ENCODE data around the gene BCAT1.

BCAT1 gene

GRCh38 chr12:24769682-24770081 lies 179.2 kb downstream of the BCAT1 start:
- TF ChIP-seq CTCF (IDR thresholded peaks at IDR 0.05) = no peak
- H3K4me1 ChIP-seq (ENCODE audit: control insufficient read depth in 1 of 2, insufficient read depth in 1 of 2, low read depth in 1 of 2, low read length in 1 of 2) = no peaks in the 10 kb centered on the region
- no peaks in the 10 kb centered on the region for H3K27me3 ChIP-seq
- H3K36me3 ChIP-seq = no peaks in the 10 kb centered on the region
- H3K27ac ChIP-seq = no peak overlapping the region
- H3K9me3 ChIP-seq = no peaks in the 10 kb centered on the region
- no peak overlapping the region for H3K4me3 ChIP-seq (ENCODE audit: low read depth in 1 of 2, low read length in 1 of 2)

- H3K36me3 ChIP-seq = no peaks in the 10 kb centered on the region
- no peak overlapping the region for H3K27ac ChIP-seq
- no peaks in the 10 kb centered on the region for H3K4me1 ChIP-seq (ENCODE audit: control insufficient read depth in 1 of 2, insufficient read depth in 1 of 2, low read depth in 1 of 2, low read length in 1 of 2)
- TF ChIP-seq CTCF (IDR thresholded peaks at IDR 0.05) = no peak
- no peaks in the 10 kb centered on the region for H3K9me3 ChIP-seq
- H3K4me3 ChIP-seq (ENCODE audit: low read depth in 1 of 2, low read length in 1 of 2) = no peak overlapping the region
- H3K27me3 ChIP-seq = no peaks in the 10 kb centered on the region
Observed at GRCh38 chr12:24768415-24768814, 180.5 kb downstream of the BCAT1 start.

- H3K4me3 ChIP-seq (ENCODE audit: low read depth in 1 of 2, low read length in 1 of 2) = no peak overlapping the region
- H3K27me3 ChIP-seq = no peaks in the 10 kb centered on the region
- H3K9me3 ChIP-seq = no peaks in the 10 kb centered on the region
- no peak for TF ChIP-seq CTCF (IDR thresholded peaks at IDR 0.05)
- no peaks in the 10 kb centered on the region for H3K36me3 ChIP-seq
- H3K27ac ChIP-seq = no peak overlapping the region
- no peaks in the 10 kb centered on the region for H3K4me1 ChIP-seq (ENCODE audit: control insufficient read depth in 1 of 2, insufficient read depth in 1 of 2, low read depth in 1 of 2, low read length in 1 of 2)
Observed at GRCh38 chr12:24767016-24767415, 181.9 kb downstream of the BCAT1 start.

- no peaks in the 10 kb centered on the region for H3K36me3 ChIP-seq
- H3K4me3 ChIP-seq (ENCODE audit: low read depth in 1 of 2, low read length in 1 of 2) = no peak overlapping the region
- no peaks in the 10 kb centered on the region for H3K9me3 ChIP-seq
- no peaks in the 10 kb centered on the region for H3K27me3 ChIP-seq
- H3K27ac ChIP-seq = no peak overlapping the region
- no peak for TF ChIP-seq CTCF (IDR thresholded peaks at IDR 0.05)
- H3K4me1 ChIP-seq (ENCODE audit: control insufficient read depth in 1 of 2, insufficient read depth in 1 of 2, low read depth in 1 of 2, low read length in 1 of 2) = no peaks in the 10 kb centered on the region
Observed at GRCh38 chr12:24764712-24765111, 184.2 kb downstream of the BCAT1 start.

- Histone ChIP-seq H3K36me3 (no peaks in the 10 kb centered on the region), H3K9me3 (no peaks in the 10 kb centered on the region), H3K27me3 (no peaks in the 10 kb centered on the region), H3K4me1 (ENCODE audit: control insufficient read depth in 1 of 2, insufficient read depth in 1 of 2, low read depth in 1 of 2, low read length in 1 of 2) (no peaks in the 10 kb centered on the region), H3K4me3 (ENCODE audit: low read depth in 1 of 2, low read length in 1 of 2) (no peak overlapping the region), H3K27ac (no peak overlapping the region)
- no peak for TF ChIP-seq CTCF (IDR thresholded peaks at IDR 0.05)
Observed at GRCh38 chr12:24760606-24761378, 188.1 kb downstream of the BCAT1 start.

Measured in neutrophil (primary cell).